A204.1 (cell line): ENCODE results near the gene ADRA2C.

Source experiments
- FAIRE-seq: peaks from 2 replicates; lab custom pipeline; 2012; peaks lifted over from hg19 to GRCh38; lab: Jason Lieb, UNC

ADRA2C gene

DNA sequence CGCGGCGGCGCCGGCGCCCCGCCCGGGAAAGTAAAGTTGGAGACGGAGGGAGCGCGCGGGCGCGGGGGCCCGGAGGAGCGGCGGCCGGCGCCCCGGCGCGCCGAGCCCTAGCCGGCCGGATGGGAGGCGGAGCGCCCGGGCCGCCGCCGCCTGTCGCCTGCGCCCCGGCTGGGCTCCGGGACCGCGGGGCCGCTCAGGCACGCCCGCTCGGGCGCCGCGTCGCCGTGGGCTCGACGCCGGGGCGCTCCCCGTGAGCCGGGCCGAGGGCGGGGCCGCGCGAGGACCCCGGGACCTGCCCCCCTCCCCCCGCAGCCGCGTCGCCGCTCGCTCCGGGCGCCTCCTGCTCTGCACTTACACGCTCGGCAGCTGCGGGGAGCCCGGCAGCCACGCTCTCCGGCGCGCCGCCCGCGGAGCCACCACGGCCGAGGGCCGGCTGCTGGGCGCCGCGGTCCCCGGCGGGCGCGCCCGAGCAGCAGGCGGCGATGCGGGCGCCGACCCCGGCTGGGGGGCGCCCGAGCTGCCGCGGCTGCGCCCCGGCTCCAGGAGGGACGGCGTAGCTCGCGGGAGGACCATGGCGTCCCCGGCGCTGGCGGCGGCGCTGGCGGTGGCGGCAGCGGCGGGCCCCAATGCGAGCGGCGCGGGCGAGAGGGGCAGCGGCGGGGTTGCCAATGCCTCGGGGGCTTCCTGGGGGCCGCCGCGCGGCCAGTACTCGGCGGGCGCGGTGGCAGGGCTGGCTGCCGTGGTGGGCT, at the start of gene ADRA2C:
TSS of gene ADRA2C (plus strand) at position 350 of the 749 bp plus-strand sequence. CDS start at position 572, 222 bp downstream.
- no peak for FAIRE-seq

DNA sequence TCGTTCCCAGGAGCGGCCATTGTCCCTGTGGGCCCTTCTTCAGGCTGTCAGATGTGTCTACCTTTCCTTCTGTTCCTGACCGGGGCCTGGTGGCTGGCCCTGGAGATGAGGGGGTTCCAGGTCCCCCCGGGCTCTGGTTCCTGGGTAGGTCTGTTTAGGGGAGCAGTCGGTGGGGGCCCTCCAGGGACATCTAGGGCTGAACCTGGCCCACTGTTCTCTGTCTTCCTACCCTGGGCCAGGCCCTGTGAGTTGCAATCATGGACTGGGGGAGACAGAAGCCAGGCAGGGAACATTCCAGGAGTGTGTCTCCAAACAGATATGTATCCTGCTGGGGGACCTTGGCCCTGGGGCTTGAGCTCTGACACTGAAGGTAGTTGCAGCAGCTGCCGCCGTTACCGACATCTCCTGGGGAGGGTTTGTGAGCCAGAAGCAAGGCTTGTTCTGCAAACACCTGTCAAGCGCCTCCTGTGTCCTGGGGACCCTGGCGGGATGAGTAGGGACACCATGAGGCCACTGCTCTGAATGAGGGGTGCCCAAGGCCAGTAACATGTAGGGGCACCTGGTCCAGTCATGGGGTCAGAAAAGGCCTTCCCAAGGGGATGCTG, 49.5 kb upstream of the ADRA2C start:
- no peak for FAIRE-seq

DNA sequence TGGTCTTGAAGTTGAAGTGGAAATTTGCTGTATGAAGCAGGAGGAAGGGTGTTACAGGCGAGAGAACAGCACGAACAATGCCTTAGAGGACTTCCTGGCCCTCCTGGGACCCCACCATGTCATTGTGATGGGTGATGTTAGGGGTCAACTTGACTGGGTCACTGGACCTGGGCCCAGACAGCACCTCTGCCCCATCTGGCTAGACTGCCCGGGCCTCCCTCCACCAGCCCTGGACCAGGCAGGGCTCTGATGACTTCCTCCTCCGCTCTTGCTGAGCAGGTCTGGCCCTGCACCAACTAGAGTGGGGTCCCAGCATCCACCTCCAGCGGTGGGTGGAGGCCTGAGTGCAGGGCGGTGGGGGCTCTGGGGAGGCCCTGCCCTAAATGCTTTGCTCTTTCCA, 48.9 kb upstream of the ADRA2C start:
- FAIRE-seq, result no peak

DNA sequence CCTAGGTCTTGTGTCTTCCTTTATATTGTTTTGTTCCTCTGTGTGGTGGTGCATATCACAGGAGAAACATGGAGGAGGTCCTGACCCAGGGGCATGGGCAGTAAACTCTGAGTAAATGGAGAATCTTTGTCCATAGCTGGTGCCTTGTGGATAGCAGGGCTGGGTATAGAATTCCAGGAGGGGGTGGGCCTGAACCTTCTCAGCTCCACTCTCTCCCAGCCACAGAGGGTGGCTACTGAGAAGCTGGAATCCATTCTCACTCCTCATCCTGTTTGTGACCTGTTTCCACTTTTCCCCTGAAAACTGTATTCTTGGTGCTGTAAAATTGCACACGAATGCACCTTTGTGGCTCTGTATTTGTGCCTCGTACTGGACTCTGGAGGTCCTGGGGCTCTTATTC, 47.7 kb upstream of the ADRA2C start:
- no peak for FAIRE-seq

DNA sequence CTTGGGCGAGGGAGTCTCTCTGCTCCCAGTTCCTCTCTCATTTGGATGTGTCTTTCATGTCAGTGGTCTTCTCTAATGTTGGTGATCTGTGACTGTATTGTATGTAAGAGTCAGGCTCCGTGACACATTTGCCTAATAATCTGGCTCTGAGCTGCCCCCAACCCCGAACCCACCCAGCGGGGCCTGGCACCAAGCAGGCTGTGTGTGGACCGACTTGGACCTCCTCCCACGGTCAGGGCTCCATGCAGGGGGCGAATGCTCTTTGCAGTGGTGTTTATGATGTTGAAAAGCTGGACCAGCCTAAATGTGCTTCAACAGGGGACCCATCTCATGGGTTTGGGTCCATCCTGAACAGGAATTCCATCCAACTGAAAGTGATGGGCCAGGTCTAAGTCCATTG, 47.0 kb upstream of the ADRA2C start:
- FAIRE-seq, result no peak

DNA sequence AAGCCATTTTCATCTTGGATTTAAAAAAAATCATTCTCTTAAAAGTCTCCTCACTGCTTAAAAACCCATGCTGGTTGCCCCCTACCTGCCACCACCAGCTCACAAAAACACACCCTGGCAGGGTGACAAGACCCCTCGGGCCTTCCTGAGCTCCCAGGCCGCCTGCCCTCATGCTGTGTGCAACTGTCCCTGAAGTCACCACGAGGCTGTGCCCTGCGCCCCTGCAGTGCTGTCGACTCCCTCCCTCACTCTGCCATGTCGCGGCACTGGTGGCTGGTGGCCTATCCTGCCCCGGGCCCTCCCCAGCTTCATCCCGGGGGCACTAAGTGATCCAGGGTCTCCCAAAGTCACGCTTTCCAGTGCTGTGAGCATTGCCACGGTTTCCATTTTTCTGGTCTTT, 46.3 kb upstream of the ADRA2C start:
- FAIRE-seq, result no peak

DNA sequence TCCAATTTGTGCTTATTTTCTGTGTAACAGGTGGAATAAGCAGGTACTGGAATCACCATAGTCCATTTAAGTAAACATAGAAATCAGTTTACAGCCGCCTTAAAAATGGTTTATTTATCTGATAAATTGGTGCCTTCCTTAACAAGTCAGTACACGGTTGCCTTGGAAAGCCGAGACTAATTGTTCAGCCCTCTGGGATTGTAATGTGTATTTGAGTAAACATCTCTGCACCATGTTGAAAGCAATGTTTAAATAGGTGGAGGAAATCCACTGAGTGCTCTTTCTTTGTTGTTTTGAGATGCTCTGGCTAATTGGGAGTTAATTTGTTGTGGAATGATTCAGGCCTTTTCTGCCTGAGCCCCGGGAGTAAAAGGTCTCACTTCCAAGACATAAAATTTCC, 45.7 kb upstream of the ADRA2C start:
- FAIRE-seq, result no peak

DNA sequence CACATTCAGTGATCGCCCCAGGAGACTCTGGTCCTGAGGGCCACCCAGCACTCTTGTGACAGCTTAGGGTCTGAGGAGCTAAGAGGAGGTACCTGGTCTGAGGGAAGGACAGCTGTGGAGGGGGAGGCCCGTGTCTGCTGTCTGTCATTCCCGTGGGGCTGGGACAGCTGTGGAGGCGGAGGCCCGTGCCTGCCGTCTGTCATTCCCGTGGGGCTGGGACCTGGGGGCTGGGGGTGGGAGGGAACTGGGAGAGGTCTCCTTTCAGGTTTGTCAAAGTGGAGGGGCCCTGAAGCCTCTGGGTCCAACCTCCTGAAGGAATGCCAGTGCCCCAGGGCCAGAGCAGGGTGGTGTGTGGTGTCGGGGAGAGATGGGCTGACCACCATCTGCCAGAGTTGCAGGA, 45.0 kb upstream of the ADRA2C start:
- no peak for FAIRE-seq

DNA sequence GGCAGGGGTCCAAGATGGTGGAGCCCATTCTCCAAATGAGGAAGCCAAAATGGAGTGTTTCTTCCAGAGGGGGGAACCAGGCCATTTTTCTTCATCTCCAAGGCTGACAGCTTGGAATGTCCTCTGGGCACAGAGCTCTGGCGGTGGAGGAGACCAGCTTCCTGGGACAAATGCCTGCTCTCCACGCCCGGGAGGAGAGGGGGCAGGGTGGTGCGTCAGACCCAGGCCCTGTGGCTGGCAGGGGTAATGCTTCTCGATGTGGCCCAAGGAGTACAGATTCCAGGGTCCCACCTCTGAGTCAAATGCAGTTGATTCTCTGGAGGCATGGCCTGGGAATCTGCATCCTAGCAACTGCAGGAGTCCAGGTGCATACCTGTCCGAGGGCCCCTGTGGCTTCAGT, 44.6 kb upstream of the ADRA2C start:
- FAIRE-seq, result no peak

DNA sequence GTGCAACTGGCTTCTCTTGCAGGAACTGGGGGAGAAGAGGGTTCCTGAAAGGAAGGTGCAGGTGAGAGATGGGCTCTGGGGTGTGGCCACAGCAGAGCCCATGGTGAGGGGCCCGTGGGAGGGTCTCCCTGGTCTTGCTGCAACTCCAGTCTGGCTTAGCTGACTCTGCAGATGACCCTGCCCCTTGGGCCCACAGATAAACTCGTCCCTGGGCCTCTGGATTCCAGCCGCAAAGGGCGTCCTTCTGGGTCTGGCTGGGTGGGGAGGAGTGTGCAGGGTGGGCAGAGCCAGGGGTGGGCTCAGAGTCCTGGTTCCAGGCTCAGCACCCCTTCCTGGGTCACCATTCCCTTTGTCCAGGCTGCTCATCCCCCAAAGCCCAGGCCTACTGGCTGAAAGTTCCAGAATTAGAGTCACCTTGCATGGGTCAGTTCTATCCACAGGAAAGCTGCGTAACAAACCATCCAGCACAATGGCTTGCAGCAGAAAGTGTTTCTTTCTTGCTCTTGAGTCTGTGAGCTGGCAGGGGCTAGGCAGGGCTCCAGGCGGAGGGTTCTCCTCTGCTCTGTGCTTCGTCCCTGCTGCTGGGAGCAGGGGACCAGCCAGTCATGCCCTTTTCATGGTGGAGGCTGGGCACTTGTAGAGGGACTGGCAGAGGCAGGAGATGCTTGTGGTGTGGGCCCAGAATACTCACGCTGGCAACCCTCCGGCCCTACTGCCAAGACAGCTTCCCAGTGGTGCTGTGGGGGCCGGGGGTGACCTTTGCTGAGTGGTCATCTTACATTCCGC, 43.5 kb upstream of the ADRA2C start:
- FAIRE-seq, result no peak

DNA sequence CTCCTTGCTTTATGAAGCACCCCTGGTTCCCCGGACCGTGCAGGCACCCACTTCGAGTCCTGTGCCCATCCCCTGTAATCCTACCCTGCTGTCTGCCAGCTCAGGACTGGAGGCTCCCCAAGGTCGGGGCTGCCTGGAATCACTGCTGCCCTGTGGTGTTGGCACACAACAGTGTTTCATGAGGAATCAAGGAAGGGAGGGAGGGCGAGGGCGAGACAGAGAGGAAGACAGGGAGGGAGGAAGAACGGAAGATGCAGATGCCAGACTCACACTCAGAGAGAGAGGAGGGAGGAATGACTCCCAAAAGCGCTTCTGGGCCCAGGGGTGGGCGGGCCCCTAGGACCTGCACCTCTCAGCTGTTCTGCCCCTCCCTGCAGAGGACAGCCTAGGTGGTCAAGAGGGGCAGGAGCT, 42.9 kb upstream of the ADRA2C start:
- FAIRE-seq, result no peak

DNA sequence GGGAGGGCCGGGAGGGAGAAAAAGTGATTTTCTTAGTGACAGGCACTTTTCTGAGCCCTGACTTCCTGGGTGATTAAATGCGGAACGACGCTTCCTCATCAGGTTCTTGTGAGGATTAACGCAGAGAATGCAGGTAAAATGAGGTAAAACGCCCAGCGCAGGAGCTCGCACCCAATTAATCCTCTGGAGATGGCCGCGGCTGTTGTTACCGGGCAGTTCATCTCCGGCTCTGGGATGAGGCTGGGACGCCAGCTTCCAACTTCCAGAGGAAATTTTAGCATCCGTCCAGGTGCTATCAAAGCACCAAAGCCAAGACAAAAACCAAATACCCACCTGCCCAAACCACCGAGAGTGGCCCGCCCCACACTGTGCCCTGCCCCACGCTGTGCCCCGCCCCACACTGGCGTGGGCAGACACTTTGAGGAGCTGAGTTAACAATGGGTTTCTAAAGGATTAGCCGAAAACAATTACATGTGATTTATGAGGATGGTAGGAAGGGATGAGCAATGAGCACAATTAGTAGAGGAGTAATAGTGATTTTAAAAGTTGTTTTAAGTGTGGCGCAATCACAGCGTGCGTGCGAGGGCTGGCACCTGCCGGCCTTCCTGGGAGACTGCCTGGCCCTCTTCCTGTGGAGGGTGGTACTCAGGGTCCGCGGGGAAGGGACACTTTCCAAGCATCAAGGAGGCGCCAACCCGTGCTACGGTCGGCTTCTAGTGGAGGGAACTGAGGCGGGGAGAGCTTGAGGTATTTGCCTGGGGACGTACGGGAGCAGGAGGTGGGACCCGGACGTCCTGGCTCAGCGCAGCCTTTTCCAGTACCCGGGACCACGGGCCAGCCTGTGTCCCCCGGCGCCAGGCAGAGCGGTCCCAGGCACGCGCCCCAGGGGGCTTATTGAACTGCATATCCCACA, 41.6 kb upstream of the ADRA2C start:
- FAIRE-seq, result no peak

DNA sequence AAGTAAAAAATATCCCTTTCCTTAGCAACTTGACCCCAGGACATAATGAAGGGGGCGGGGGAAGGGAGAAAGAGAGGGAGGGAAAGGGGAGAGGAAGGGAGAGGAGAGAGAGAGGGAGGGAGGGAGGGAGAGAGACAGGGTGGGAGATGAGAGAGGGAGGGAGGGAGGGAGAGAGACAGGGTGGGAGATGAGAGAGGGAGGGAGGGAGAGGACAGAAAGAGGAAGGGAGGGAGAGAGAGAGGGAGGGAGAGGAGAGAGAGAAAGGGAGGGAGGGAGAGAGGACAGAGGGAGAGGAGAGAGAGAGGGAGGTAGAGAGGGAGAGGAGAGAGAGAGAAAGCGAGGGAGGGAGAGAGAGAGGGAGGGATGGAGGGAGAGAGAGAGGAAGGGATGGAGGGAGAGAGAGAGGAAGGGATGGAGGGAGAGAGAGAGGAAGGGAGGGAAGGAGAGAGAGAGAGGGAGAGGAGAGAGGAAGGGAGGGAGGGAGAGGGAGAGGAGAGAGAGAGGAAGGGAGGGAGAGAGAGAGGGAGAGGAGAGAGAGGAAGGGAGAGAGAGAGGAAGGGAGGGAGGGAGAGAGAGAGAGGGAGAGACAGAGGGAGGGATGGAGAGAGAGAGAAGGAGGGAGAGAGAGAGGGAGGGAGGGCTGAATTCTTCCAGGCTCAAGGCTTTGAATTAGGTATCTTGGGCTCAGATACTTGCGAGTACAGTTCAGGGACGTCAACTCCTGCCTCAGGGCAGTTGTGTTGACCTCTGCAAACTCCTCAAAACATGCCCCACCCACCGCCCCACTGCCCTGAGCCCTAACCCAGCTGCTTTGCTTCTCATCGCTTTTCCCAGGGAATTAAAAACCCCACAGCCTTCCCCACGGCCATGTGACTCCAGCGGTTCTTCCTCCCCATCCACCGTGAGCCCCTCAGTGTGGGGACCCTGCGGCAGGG, 40.0 kb upstream of the ADRA2C start:
- FAIRE-seq, result no peak

DNA sequence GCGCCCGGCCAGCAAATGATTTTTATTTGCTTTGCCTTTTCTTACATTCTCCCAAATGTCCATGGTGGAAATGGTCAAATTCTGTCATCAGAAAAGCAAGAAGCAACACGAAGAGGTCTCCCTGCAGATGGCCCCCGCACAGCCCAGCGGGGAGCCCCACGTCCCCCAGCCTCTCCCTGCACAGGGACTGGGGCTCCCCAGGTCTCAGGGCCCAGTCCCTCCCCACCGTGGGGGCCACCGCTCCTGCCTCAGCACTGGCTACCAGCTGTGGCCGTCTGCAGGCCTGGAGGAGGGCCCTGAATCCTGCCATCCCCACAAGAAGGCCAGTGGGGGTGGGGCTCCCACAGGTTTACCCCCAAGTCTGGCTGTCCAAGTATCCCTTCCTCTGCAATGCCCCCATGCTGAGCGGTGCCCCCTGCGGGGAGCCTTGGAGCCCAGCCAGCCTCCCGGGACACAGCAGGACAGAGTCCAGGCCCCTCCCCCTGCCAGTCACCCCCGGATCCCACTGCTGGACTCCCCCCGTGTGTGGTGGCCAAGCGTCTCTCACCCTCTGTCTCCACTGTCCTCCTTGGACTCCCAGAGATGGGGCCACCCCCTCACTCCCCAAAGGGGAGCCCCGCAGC, 38.2 kb upstream of the ADRA2C start:
- FAIRE-seq, result no peak

DNA sequence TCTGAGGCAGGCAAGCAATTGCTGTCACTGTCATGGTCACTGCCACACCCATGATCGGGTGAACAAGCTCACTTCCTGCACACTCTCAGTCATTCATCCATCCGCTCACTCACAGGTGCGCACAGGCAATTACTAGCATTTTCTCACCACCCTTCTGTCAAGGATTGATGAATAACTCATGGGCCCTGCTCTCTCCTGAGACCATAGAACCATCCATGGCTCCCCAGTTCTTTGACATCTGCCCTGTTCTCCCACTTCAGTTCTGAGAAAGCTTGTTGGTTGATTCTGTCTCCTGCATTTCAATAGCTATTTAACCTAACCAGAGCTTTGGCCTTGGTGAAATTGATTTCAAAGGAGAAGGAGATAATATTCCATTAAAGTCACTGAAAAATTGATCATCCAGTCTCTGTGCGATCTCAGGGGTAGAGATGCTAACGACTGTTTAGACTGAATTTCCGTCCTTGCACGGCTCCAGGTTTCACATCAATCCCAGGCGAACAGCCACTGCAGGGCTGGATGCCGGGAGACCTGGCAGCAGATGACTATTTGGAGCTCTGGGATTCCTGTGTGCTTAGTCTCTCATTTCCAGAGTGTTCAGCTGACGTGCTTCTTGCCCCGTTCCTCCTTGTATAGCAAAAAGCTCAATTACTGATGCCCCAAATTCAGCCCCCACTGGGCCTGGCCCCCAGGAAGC, 36.9 kb upstream of the ADRA2C start:
- no peak for FAIRE-seq

DNA sequence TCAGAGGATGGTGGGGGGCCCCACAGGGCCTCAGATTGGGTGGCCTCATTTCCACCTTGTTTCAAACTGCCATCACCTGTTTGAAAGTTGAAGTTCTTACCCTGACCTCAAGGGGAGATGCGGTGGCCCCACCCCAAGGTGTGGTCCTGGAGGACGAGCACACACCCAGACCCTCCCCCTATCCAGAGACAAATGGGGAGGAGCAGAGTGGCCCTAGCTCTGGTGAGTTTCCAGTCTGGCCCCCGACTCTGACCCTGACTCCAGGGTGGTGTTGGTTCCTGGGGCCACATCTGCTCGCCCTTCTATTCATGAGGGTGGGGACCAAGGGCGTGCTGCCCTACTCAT, 36.3 kb upstream of the ADRA2C start:
- FAIRE-seq, result no peak

DNA sequence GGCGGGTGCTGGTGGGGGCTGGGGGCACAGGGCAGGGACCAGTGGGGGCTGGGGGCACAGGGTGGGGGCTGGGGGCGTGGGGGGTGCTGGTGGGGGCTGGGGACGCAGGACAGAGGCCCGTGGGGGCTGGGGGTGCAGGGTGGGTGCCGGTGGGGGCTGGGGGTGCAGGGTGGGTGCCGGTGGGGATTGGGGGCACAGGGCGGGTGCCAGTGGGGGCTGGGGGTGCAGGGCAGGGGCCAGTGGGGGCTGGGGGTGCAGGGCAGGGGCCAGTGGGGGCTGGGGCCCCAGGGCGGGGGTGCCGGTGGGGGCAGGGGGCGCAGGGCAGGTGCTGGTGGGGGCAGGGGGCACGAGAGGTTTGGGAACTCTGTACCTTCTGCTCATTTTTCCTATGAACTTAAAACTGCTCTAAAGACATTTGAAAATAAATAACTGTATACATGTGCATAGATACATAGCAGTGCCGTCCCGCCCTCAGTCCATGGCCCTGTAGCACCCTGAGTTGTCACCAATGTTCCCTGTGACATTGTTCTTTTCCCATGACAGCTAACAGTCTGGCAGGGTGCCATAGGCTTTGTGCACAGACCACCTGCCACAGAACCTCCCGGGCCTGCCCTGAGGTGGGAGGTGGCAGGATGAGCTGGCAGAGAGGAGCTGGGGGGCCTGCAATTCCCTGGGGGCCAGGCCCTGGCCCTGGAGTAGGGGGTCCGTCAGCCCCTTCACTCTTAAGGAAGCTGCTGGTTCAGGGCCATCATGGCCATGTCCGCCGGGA, 35.6 kb upstream of the ADRA2C start:
- FAIRE-seq, result no peak

DNA sequence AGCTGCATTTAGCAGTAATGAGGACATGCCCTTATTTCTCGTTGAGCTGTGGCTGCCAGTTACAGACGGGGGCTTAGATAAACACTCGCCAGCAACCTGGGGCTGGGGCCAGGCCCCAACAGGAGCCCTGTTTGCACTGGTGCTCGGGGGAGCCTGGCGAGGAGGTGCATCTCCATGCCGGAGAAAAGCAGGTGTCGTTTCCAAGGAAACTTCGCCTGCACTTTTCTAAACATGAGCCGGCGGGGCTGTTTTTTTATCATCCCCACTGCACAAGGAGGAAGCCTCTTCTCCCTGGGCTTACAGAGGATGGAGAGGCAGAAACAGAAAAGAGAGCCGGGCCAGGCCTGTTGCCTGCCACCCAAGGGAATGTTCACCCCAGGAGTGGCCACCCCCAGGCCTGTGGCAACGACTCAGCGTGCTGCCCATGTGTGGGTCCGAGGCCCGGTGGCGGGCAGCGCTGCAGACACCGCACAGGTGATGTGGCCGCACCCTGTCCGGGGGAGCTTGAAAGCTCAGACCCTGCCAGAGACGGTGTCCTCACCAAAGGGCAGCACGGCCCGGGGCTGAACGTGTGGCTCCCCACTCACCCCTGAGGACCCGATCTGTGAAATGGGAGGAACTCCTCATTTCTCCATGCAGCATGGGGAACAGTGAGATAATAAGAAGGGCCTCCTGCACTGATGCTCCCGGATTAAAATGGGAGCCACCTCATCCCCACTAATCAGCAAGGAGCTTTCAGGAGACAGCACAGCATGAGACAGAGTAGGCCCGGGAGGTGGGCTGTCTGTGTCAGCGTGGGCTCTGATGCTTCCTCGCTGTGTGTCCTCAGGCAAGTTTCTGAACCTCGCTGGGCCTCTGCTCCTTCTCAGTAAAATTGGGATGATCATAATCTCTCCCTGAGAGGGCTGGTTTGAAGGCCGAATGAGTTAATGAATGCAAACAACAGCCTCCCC, 33.8 kb upstream of the ADRA2C start:
- no peak for FAIRE-seq
